Astrocyte of the spinal cord (primary cell): Measurements from ENCODE around the gene SSH3.

ENCODE experiments used
- DNase-seq: peaks from one replicate; pipeline ENCODE4 v3.0.0; 2011; ENCODE audit warnings: low read depth, low spot score
- H3K4me3 ChIP-seq: 2 replicates; pipeline ENCODE4 v1.5.1; 2011; ENCODE audit warnings: low read depth, mild to moderate bottlenecking, low read length, moderate library complexity
- in situ Hi-C: cut with HindIII; loops from 2 replicates; pipeline ENCODE4 v1.10.0; 2017; ENCODE audit warnings: low sequenced_read_pairs
- TF ChIP-seq, protein P1 (sequence below): IDR thresholded peaks from 2 replicates; pipeline ENCODE4 v1.5.1; 2012; ENCODE audit warnings: low read depth, mild to moderate bottlenecking, low read length, inconsistent platforms

SSH3 gene

DNA sequence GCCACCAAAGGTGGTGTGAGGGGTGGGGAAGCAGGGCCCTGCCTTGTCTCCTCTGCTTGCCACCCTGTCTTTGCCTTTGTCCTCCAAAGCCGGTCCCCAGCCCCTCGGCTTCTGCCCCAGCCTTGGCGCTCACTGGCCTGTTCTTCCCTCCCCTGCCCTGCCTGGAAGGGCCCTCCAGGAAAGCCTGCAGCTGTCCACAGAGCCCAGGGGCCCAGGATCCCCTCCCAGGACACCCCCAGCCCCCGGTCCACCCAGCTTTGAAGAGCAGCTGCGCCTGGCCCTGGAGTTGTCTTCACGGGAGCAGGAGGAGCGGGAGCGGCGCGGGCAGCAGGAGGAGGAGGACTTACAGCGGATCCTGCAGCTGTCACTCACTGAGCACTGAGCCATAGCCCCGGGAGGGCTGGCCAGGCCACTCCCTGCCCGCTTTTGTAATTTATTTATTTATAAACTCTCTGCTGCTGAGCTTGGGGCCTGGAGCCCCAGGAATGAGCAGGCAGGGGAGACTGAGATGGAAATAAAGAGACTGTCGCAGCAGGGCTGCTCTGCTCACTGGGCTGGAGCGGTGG lies 1.3 kb upstream of the SSH3 start:
- DNase-seq = peak; percentile 76
- in situ Hi-C loops = no loop called here
- no peak overlapping the region for H3K4me3 ChIP-seq
- TF ChIP-seq, protein P1, sequence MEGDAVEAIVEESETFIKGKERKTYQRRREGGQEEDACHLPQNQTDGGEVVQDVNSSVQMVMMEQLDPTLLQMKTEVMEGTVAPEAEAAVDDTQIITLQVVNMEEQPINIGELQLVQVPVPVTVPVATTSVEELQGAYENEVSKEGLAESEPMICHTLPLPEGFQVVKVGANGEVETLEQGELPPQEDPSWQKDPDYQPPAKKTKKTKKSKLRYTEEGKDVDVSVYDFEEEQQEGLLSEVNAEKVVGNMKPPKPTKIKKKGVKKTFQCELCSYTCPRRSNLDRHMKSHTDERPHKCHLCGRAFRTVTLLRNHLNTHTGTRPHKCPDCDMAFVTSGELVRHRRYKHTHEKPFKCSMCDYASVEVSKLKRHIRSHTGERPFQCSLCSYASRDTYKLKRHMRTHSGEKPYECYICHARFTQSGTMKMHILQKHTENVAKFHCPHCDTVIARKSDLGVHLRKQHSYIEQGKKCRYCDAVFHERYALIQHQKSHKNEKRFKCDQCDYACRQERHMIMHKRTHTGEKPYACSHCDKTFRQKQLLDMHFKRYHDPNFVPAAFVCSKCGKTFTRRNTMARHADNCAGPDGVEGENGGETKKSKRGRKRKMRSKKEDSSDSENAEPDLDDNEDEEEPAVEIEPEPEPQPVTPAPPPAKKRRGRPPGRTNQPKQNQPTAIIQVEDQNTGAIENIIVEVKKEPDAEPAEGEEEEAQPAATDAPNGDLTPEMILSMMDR = no peak

DNA sequence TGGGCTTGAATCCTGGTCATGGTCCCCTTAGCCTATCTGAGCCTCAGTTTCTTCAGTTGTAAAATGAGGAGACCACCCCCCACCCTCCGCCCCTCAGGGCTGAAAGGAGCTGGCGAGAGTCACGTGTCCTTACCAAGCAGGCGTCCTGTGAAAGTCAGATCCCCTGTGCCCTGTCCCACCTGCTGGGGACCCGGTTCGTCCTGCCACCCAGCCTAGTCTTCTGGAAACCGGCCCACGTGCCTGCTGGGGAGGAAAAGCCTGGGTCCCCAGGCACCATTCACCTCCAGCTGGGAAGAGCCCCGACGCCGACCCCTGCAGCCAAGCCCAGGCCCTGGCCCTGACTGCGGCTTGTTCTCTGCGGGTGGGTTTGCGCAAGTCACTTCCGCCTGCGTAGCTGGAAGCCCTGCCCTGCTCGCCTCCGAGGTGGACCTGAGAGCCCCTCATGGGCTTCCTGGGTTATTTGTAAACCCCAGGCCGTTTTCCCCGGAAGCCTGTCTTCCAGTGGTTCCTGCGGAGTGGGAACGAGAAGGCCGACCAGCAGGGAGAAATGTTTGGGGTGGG lies 679 bp upstream of the SSH3 start:
- TF ChIP-seq, protein P1 = no peak
- H3K4me3 ChIP-seq = peak overlapping the region; percentile 53
- peak; percentile 70 for DNase-seq
- in situ Hi-C loops = no loop called here

DNA sequence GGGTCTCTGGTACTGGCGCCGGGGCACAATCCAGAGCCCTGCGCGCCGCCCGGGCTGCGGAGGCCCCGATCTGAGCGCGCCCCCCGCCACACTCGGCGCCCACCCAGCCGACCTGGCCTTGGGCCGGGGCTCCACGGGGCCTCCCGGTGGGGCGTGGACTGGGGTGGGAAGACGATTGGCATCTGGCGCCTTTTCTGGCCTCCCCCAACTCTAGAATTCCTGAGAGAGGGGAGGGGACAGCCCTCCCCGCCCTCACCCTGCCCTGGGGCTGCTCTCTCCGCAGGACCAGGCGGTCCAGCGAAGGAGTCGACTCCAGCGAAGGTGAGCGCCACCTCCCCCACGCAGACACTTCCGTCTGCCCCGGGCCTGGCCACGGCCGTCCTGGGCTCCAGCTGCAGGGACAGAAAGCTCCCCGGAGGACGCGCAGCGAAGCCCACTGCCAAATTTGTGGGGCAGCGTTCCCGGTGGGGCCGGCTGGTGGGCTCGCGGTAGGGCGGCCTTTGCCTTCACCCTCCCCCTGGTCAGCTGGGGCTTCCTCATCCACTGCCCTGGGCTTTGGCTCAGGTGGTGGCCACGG lies 593 bp downstream of the SSH3 start:
- peak overlapping the region; percentile 53 for H3K4me3 ChIP-seq
- TF ChIP-seq, protein P1 = no peak
- no peak for DNase-seq
- in situ Hi-C loops = no loop called here

DNA sequence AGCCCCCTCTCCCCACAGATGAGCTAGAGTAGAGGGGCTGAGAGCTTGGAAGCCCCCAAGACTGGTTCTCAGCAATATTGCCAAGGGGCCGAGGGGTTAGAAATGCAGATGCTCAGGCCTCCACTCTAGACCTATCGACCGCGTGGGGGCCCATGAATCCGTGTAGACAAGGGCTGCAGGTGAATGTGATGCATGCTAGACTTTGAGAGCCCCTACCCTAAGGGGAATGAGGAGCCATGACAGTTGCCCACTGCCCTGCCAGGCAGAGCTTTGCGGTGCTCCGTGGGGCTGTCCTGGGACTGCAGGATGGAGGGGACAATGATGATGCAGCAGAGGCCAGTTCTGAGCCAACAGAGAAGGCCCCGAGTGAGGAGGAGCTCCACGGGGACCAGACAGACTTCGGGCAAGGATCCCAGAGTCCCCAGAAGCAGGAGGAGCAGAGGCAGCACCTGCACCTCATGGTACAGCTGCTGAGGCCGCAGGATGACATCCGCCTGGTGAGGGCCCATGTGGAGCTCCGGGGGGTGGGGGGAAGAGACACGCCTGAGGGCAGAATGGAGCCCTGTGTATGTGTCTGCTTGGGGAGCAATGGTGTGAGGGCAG lies 1.3 kb downstream of the SSH3 start:
- in situ Hi-C loops = no loop called here
- no peak for DNase-seq
- H3K4me3 ChIP-seq = peak overlapping the region; percentile 53
- TF ChIP-seq, protein P1 = no peak

DNA sequence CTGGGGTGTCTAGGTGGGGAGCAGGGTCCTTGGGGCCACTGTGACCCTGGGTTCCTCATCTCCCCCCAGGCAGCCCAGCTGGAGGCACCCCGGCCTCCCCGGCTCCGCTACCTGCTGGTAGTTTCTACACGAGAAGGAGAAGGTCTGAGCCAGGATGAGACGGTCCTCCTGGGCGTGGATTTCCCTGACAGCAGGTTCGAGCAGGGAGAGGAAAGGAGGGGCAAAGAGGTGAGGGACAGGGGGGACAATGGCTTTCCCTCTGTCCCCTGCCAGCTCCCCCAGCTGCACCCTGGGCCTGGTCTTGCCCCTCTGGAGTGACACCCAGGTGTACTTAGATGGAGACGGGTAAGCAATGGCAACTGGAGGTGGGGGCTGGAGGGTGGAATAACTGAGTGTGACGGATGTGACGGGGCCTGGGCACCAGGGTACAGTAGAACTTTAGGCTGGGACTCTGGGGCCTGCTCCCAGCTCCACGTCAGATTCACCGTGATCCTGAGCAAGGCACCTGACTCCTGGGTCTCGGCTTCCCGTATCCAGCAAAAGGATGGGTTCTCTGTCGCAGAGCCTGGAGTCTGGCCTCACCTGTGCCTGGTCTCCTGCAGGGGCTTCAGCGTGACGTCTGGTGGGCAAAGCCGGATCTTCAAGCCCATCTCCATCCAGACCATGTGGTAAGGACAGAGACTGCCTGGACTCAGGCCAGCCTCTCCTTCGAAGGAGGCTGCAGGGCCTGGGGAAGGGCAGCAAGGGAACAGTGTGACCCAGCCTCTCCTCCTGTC lies 3.6 kb downstream of the SSH3 start:
- TF ChIP-seq, protein P1 = no peak
- DNase-seq = no peak
- no peak overlapping the region for H3K4me3 ChIP-seq
- in situ Hi-C loops = no loop called here

DNA sequence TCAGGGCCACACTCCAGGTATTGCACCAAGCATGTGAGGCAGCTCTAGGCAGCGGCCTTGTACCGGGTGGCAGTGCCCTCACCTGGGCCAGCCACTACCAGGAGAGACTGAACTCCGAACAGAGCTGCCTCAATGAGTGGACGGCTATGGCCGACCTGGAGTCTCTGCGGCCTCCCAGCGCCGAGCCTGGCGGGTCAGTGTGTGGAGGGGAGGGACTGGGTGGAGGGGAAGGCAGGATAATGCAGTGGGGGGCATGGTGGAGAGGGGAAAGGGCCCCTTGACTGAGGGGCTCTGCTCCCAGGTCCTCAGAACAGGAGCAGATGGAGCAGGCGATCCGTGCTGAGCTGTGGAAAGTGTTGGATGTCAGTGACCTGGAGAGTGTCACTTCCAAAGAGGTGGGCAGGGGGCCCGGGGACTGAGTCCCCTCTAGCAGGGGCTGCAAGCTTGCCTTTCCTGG lies 4.2 kb downstream of the SSH3 start:
- H3K4me3 ChIP-seq = no peak overlapping the region
- TF ChIP-seq, protein P1 = no peak
- DNase-seq = no peak
- in situ Hi-C loops = no loop called here
